B cell (primary cell): Measurements from ENCODE around the gene MFSD11. TPM values are rescaled to one million over a fixed set of nuclear protein-coding genes. Genes with fewer than 3 reads are reported as not detected.

Source experiments
- ATAC-seq: fragments of 200-7000 bp; cut with Tn5 transposase; one replicate; pipeline ENCODE4 v1.10.0; 2021; ENCODE audit warnings: low read depth, mild to moderate bottlenecking, moderate number of reproducible peaks, moderate library complexity
- CTCF ChIA-PET: fragments of 350-600 bp; sonication (Branson Sonifier 250); formaldehyde crosslinking; loops from one replicate; lab custom pipeline; 2021; ENCODE audit warnings: antibody characterized with exemption, inconsistent platforms; lab: Charles Lee
- POLR2A ChIA-PET: fragments of 350-600 bp; sonication (Branson Sonifier 250); formaldehyde crosslinking; loops from one replicate; lab custom pipeline; 2021; ENCODE audit warnings: antibody characterized with exemption; lab: Charles Lee
- DNase-seq: peaks from one replicate; pipeline ENCODE4 v3.0.0; 2013
- H2AFZ ChIP-seq: 2 replicates; pipeline ENCODE4 v1.6.1; 2012; ENCODE audit warnings: mild to moderate bottlenecking, low read depth, low read length; ENCODE audit not compliant: insufficient read depth, poor library complexity, severe bottlenecking
- H3K27ac ChIP-seq, 2 donors: 1 replicate in 1 of 2; 2 replicates in 1 of 2; pipeline ENCODE4 v1.5.1; 2012 to 2013; ENCODE audit warnings: low read length in 2 of 2, mild to moderate bottlenecking in 2 of 2, moderate library complexity in 1 of 2
- H3K27me3 ChIP-seq, 4 experiments: fragments of 200-600 bp in 1 of 4; sonication (generic) in 1 of 4; replicated peaks in 1 of 4; 1 replicate in 2 of 4; 2 replicates in 2 of 4; pipeline versions ENCODE4 v1.6.1 to v1.7.0; 2013 to 2016; ENCODE audit warnings: low read length in 3 of 4, mild to moderate bottlenecking in 2 of 4, mixed read lengths in 1 of 4, moderate library complexity in 1 of 4; ENCODE audit not compliant: insufficient read depth in 4 of 4, control insufficient read depth in 3 of 4; ENCODE audit errors: control extremely low read depth in 1 of 4
- H3K36me3 ChIP-seq, 2 experiments: replicated peaks in 1 of 2; 1 replicate in 1 of 2; 2 replicates in 1 of 2; pipeline versions ENCODE4 v1.6.1 to v1.7.1; 2013; ENCODE audit warnings: low read length in 1 of 2; ENCODE audit not compliant: insufficient read depth in 2 of 2, control insufficient read depth in 1 of 2; ENCODE audit errors: control extremely low read depth in 1 of 2, extremely low read depth in 1 of 2
- H3K4me1 ChIP-seq, 2 donors: fragments of 200-600 bp in 1 of 2; sonication (generic) in 1 of 2; 1 replicate in 1 of 2; 2 replicates in 1 of 2; pipeline versions ENCODE4 v1.5.1 to v1.6.1; 2013 to 2017; ENCODE audit warnings: low read length in 2 of 2; ENCODE audit not compliant: control insufficient read depth in 2 of 2, insufficient read depth in 2 of 2
- H3K4me2 ChIP-seq: replicated peaks from 2 replicates; pipeline ENCODE3; 2012; ENCODE audit warnings: mild to moderate bottlenecking, low read depth, low read length; ENCODE audit not compliant: poor library complexity, severe bottlenecking
- H3K4me3 ChIP-seq, 5 experiments: fragments of 200-600 bp in 1 of 5; sonication (generic) in 1 of 5; 1 replicate in 3 of 5; 2 replicates in 2 of 5; pipeline versions ENCODE4 v1.5.1 to v1.7.0; 2011 to 2016; ENCODE audit warnings: low read length in 4 of 5, mild to moderate bottlenecking in 4 of 5, low read depth in 2 of 5, control low read depth in 1 of 5, moderate library complexity in 1 of 5; ENCODE audit not compliant: insufficient read depth in 1 of 5; ENCODE audit errors: control extremely low read depth in 1 of 5, extremely low read depth in 1 of 5
- H3K79me2 ChIP-seq: fragments of 200-600 bp; sonication (generic); one replicate; pipeline ENCODE4 v1.6.0; 2016; ENCODE audit warnings: low read length; ENCODE audit not compliant: control insufficient read depth, insufficient read depth
- H3K9ac ChIP-seq: fragments of 200-600 bp; sonication (generic); 2 replicates; pipeline ENCODE4 v1.6.1; 2017; ENCODE audit warnings: mild to moderate bottlenecking, low read length, moderate library complexity
- H3K9me3 ChIP-seq, 3 donors: one replicate each; pipeline versions ENCODE4 v1.6.1 to v1.7.1; 2013; ENCODE audit warnings: low read length in 2 of 3; ENCODE audit not compliant: control insufficient read depth in 2 of 3, insufficient read depth in 1 of 3; ENCODE audit errors: control extremely low read depth in 1 of 3
- H4K20me1 ChIP-seq: 2 replicates; pipeline ENCODE4 v1.6.0; 2012; ENCODE audit warnings: mild to moderate bottlenecking, low read length; ENCODE audit not compliant: insufficient read depth, control insufficient read depth, poor library complexity, severe bottlenecking
- H3K27ac Mint-ChIP-seq: one replicate; pipeline ENCODE4 v1.8.0; 2021; ENCODE audit warnings: mixed read lengths
- H3K27me3 Mint-ChIP-seq: one replicate; pipeline ENCODE4 v1.8.0; 2021; ENCODE audit warnings: mixed read lengths
- H3K4me1 Mint-ChIP-seq: one replicate; pipeline ENCODE4 v1.8.0; 2021; ENCODE audit warnings: mixed read lengths
- H3K4me3 Mint-ChIP-seq: one replicate; pipeline ENCODE4 v1.8.0; 2021; ENCODE audit warnings: mixed read lengths
- H3K9me3 Mint-ChIP-seq: one replicate; pipeline ENCODE4 v1.8.0; 2022; ENCODE audit warnings: mixed read lengths; ENCODE audit not compliant: insufficient read depth
- CTCF ChIP-seq: fragments of 200-600 bp; IDR thresholded peaks from one replicate; pipeline ENCODE4 v1.8.0; 2022; ENCODE audit warnings: antibody characterized with exemption, mild to moderate bottlenecking
- EZH2 ChIP-seq: IDR thresholded peaks from 2 replicates; pipeline ENCODE4 v1.6.1; 2012; ENCODE audit warnings: borderline replicate concordance, low read depth, mild to moderate bottlenecking, moderate library complexity, low read length; ENCODE audit not compliant: insufficient read depth, poor library complexity, severe bottlenecking
- WGBS: methylation state at CpG from one replicate; pipeline ENCODE4 v1.1.5; 2013; ENCODE audit warnings: missing lambda C conversion rate; ENCODE audit not compliant: insufficient coverage; 5-methylcytosine and 5-hydroxymethylcytosine counted together
- intact Hi-C: fragments of 100-400 bp; cut with micrococcal nuclease; formaldehyde crosslinking; loops from one replicate; pipeline ENCODE4 v1.10.0; 2022
- polyA plus RNA-seq: library from polyadenylated mRNA; depleted of rRNA; stranded (reverse); fragments of >200 nt; gene quantifications from 2 replicates; pipeline ENCODE4 v1.2.3, GENCODE V29; 2012
- total RNA-seq, 2 donors: library from RNA; stranded (reverse); fragments of 120-200 nt in 1 of 2; gene quantifications; 1 replicate in 1 of 2; 2 replicates in 1 of 2; pipeline versions ENCODE4 v1.2.3 to v1.2.4, GENCODE V29; 2013 to 2022

Gene MFSD11
- total and polyA plus RNA-seq, 2 donors (not counting 1 experiment from before 2014, with no cell fraction given): 24.5 to 36.4 TPM

DNA sequence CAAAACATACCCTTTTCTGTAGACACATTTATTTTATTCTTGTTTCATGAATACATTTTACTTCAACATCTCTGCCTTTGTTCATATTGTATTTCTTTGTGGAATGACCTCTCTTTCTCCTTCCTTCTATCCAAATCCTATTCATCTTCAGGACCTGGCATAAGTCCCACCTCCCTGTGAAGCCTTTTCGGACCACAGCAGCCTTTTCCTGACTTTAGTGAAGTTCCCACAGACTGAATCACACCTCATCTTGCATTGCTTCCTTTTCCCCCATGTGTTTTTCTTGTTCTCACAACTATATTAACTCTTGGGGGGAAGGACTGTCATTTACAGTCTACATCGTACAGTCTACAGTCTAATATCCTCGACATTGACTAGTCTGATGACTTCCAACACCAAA, 58.2 kb downstream of the MFSD11 start:
- Histone ChIP-seq H3K4me2 (no peak overlapping the region), H4K20me1 (no peaks in the 10 kb centered on the region), H2AFZ (no peak overlapping the region), H3K27ac (no peak overlapping the region), H3K36me3 (no peaks in the 10 kb centered on the region), H3K9ac (no peak overlapping the region), H3K79me2 (no peaks in the 10 kb centered on the region), H3K27me3 (no peaks in the 10 kb centered on the region), H3K4me3 (no peak overlapping the region), H3K9me3 (no peaks in the 10 kb centered on the region), H3K4me1 (peaks cover 6 to 7% of the 10 kb centered on the region in 2 donors)
- ATAC-seq (no peak), DNase-seq (no peak)
- H3K27ac Mint-ChIP-seq: no peak overlapping the region
- intact Hi-C loops: no loop called here
- peaks cover 9% of the 10 kb centered on the region for H3K4me1 Mint-ChIP-seq
- ChIA-PET CTCF (no interaction called here), POLR2A (no interaction called here)
- no peaks in the 10 kb centered on the region for H3K27me3 Mint-ChIP-seq
- TF ChIP-seq EZH2 (no peak), CTCF (no peak)
- no peaks in the 10 kb centered on the region for H3K9me3 Mint-ChIP-seq
- WGBS: 100% methylated on average over 1 of the region's 3 CpGs
- H3K4me3 Mint-ChIP-seq: no peak overlapping the region

DNA sequence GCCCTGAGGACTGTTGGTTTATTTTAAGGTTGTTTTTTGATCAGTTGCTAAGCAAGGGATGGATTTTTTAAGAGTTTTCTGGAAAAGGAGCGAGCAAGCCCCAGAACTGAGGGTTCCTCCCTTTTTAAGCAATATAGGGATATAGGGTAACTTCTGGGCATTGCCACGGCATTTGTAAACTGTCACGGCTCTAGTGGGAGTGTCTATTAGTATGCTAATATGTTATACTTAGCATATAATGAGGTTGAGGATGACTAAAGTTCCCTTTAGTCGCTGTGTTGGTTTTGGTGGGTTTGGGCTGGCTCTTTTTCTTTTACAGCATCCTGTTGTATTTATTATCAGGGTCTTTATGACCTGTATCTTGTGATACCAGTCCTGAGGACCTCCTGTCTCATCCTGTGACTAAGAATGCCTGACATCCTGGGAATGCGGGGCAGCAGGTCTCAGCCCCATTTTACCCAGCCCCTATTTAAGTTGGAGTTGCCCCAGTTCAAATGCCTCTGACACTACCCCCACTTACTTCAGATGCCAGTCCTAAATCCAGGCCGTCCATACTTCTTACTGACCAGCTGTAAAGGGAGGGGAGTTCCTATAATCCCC, 59.4 kb downstream of the MFSD11 start:
- no peaks in the 10 kb centered on the region for H3K27me3 Mint-ChIP-seq
- WGBS: 94% methylated on average over 2 of the region's 6 CpGs
- no peaks in the 10 kb centered on the region for H3K79me2 ChIP-seq
- H3K36me3 ChIP-seq: no peaks in the 10 kb centered on the region
- H3K4me2 ChIP-seq: no peak overlapping the region
- H3K4me1 Mint-ChIP-seq: no peaks in the 10 kb centered on the region
- ATAC-seq (no peak), DNase-seq (no peak)
- no peaks in the 10 kb centered on the region for H3K9me3 Mint-ChIP-seq
- H3K27me3 ChIP-seq: no peaks in the 10 kb centered on the region
- no peak overlapping the region for H3K9ac ChIP-seq
- H3K27ac Mint-ChIP-seq: no peak overlapping the region
- H2AFZ ChIP-seq: no peak overlapping the region
- intact Hi-C loops: no loop called here
- TF ChIP-seq CTCF (no peak), EZH2 (no peak)
- ChIA-PET POLR2A (no interaction called here), CTCF (interaction anchor here (0.6 kb wide), 1 partner anchor 12 kb away, joined by 3 read pairs; no protein-coding TSS in a partner anchor)
- H3K27ac ChIP-seq: no peak overlapping the region
- no peaks in the 10 kb centered on the region for H3K9me3 ChIP-seq
- H3K4me3 Mint-ChIP-seq: no peak overlapping the region
- no peaks in the 10 kb centered on the region for H4K20me1 ChIP-seq
- H3K4me1 ChIP-seq: no peaks in the 10 kb centered on the region
- no peak overlapping the region for H3K4me3 ChIP-seq
